B cell (primary cell): ENCODE measurements around the gene XPO1. TPM values are rescaled to one million over a fixed set of nuclear protein-coding genes. Genes with fewer than 3 reads are reported as not detected.

ENCODE experiments used
- ATAC-seq: fragments of 200-7000 bp; cut with Tn5 transposase; one replicate; pipeline ENCODE4 v1.10.0; 2021; ENCODE audit warnings: low read depth, mild to moderate bottlenecking, moderate number of reproducible peaks, moderate library complexity
- CTCF ChIA-PET: fragments of 350-600 bp; sonication (Branson Sonifier 250); formaldehyde crosslinking; loops from one replicate; lab custom pipeline; 2021; ENCODE audit warnings: antibody characterized with exemption, inconsistent platforms; lab: Charles Lee
- POLR2A ChIA-PET: fragments of 350-600 bp; sonication (Branson Sonifier 250); formaldehyde crosslinking; loops from one replicate; lab custom pipeline; 2021; ENCODE audit warnings: antibody characterized with exemption; lab: Charles Lee
- DNase-seq: peaks from one replicate; pipeline ENCODE4 v3.0.0; 2013
- H2AFZ ChIP-seq: 2 replicates; pipeline ENCODE4 v1.6.1; 2012; ENCODE audit warnings: mild to moderate bottlenecking, low read depth, low read length; ENCODE audit not compliant: insufficient read depth, poor library complexity, severe bottlenecking
- H3K27ac ChIP-seq, 2 donors: 1 replicate in 1 of 2; 2 replicates in 1 of 2; pipeline ENCODE4 v1.5.1; 2012 to 2013; ENCODE audit warnings: low read length in 2 of 2, mild to moderate bottlenecking in 2 of 2, moderate library complexity in 1 of 2
- H3K27me3 ChIP-seq, 4 experiments: fragments of 200-600 bp in 1 of 4; sonication (generic) in 1 of 4; replicated peaks in 1 of 4; 1 replicate in 2 of 4; 2 replicates in 2 of 4; pipeline versions ENCODE4 v1.6.1 to v1.7.0; 2013 to 2016; ENCODE audit warnings: low read length in 3 of 4, mild to moderate bottlenecking in 2 of 4, mixed read lengths in 1 of 4, moderate library complexity in 1 of 4; ENCODE audit not compliant: insufficient read depth in 4 of 4, control insufficient read depth in 3 of 4; ENCODE audit errors: control extremely low read depth in 1 of 4
- H3K36me3 ChIP-seq, 2 experiments: replicated peaks in 1 of 2; 1 replicate in 1 of 2; 2 replicates in 1 of 2; pipeline versions ENCODE4 v1.6.1 to v1.7.1; 2013; ENCODE audit warnings: low read length in 1 of 2; ENCODE audit not compliant: insufficient read depth in 2 of 2, control insufficient read depth in 1 of 2; ENCODE audit errors: control extremely low read depth in 1 of 2, extremely low read depth in 1 of 2
- H3K4me1 ChIP-seq, 2 donors: fragments of 200-600 bp in 1 of 2; sonication (generic) in 1 of 2; 1 replicate in 1 of 2; 2 replicates in 1 of 2; pipeline versions ENCODE4 v1.5.1 to v1.6.1; 2013 to 2017; ENCODE audit warnings: low read length in 2 of 2; ENCODE audit not compliant: control insufficient read depth in 2 of 2, insufficient read depth in 2 of 2
- H3K4me2 ChIP-seq: replicated peaks from 2 replicates; pipeline ENCODE3; 2012; ENCODE audit warnings: mild to moderate bottlenecking, low read depth, low read length; ENCODE audit not compliant: poor library complexity, severe bottlenecking
- H3K4me3 ChIP-seq, 5 experiments: fragments of 200-600 bp in 1 of 5; sonication (generic) in 1 of 5; 1 replicate in 3 of 5; 2 replicates in 2 of 5; pipeline versions ENCODE4 v1.5.1 to v1.7.0; 2011 to 2016; ENCODE audit warnings: low read length in 4 of 5, mild to moderate bottlenecking in 4 of 5, low read depth in 2 of 5, control low read depth in 1 of 5, moderate library complexity in 1 of 5; ENCODE audit not compliant: insufficient read depth in 1 of 5; ENCODE audit errors: control extremely low read depth in 1 of 5, extremely low read depth in 1 of 5
- H3K79me2 ChIP-seq: fragments of 200-600 bp; sonication (generic); one replicate; pipeline ENCODE4 v1.6.0; 2016; ENCODE audit warnings: low read length; ENCODE audit not compliant: control insufficient read depth, insufficient read depth
- H3K9ac ChIP-seq: fragments of 200-600 bp; sonication (generic); 2 replicates; pipeline ENCODE4 v1.6.1; 2017; ENCODE audit warnings: mild to moderate bottlenecking, low read length, moderate library complexity
- H3K9me3 ChIP-seq, 3 donors: one replicate each; pipeline versions ENCODE4 v1.6.1 to v1.7.1; 2013; ENCODE audit warnings: low read length in 2 of 3; ENCODE audit not compliant: control insufficient read depth in 2 of 3, insufficient read depth in 1 of 3; ENCODE audit errors: control extremely low read depth in 1 of 3
- H4K20me1 ChIP-seq: 2 replicates; pipeline ENCODE4 v1.6.0; 2012; ENCODE audit warnings: mild to moderate bottlenecking, low read length; ENCODE audit not compliant: insufficient read depth, control insufficient read depth, poor library complexity, severe bottlenecking
- H3K27ac Mint-ChIP-seq: one replicate; pipeline ENCODE4 v1.8.0; 2021; ENCODE audit warnings: mixed read lengths
- H3K27me3 Mint-ChIP-seq: one replicate; pipeline ENCODE4 v1.8.0; 2021; ENCODE audit warnings: mixed read lengths
- H3K4me1 Mint-ChIP-seq: one replicate; pipeline ENCODE4 v1.8.0; 2021; ENCODE audit warnings: mixed read lengths
- H3K4me3 Mint-ChIP-seq: one replicate; pipeline ENCODE4 v1.8.0; 2021; ENCODE audit warnings: mixed read lengths
- H3K9me3 Mint-ChIP-seq: one replicate; pipeline ENCODE4 v1.8.0; 2022; ENCODE audit warnings: mixed read lengths; ENCODE audit not compliant: insufficient read depth
- EZH2 ChIP-seq: IDR thresholded peaks from 2 replicates; pipeline ENCODE4 v1.6.1; 2012; ENCODE audit warnings: borderline replicate concordance, low read depth, mild to moderate bottlenecking, moderate library complexity, low read length; ENCODE audit not compliant: insufficient read depth, poor library complexity, severe bottlenecking
- WGBS: methylation state at CpG from one replicate; pipeline ENCODE4 v1.1.5; 2013; ENCODE audit warnings: missing lambda C conversion rate; ENCODE audit not compliant: insufficient coverage; 5-methylcytosine and 5-hydroxymethylcytosine counted together
- intact Hi-C: fragments of 100-400 bp; cut with micrococcal nuclease; formaldehyde crosslinking; loops from one replicate; pipeline ENCODE4 v1.10.0; 2022
- polyA plus RNA-seq: library from polyadenylated mRNA; depleted of rRNA; stranded (reverse); fragments of >200 nt; gene quantifications from 2 replicates; pipeline ENCODE4 v1.2.3, GENCODE V29; 2012
- total RNA-seq, 2 donors: library from RNA; stranded (reverse); fragments of 120-200 nt in 1 of 2; gene quantifications; 1 replicate in 1 of 2; 2 replicates in 1 of 2; pipeline versions ENCODE4 v1.2.3 to v1.2.4, GENCODE V29; 2013 to 2022
- TF ChIP-seq, protein P1 (sequence below): fragments of 200-600 bp; IDR thresholded peaks from one replicate; pipeline ENCODE4 v1.8.0; 2022; ENCODE audit warnings: antibody characterized with exemption, mild to moderate bottlenecking

The XPO1 gene
- total and polyA plus RNA-seq, 2 donors (not counting 1 experiment from before 2014, with no cell fraction given) = 43.8 to 208 TPM

DNA sequence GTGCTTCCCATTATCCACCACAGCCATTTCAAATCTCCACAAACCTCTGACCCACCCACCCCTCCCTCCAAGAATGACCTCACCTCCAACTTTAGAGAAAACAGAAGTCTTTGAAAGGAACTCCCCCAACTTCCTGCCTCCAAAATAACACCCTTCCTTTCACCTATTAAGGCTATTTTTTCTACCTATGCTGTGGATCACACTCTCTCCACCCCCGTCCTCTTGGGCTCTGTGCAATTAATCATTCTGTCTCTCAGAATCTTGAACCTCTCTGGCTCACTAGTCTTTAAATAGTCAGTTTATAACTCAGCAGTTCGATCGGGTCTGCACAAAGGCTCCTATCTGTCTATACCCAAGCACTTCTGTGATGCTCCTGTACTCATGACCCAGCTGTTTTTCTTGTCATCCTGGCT lies 37.3 kb upstream of the XPO1 start:
- no peak overlapping the region for H3K27ac ChIP-seq
- no peaks in the 10 kb centered on the region for H4K20me1 ChIP-seq
- no peak overlapping the region for H3K4me3 ChIP-seq
- ChIA-PET CTCF (no interaction called here), POLR2A (no interaction called here)
- no peak overlapping the region for H3K9ac ChIP-seq
- H3K4me2 ChIP-seq = peak overlapping the region; percentile 9
- no peak overlapping the region for H3K27ac Mint-ChIP-seq
- no peaks in the 10 kb centered on the region for H3K27me3 ChIP-seq
- peak overlapping the region; percentile 58 for H2AFZ ChIP-seq
- peaks cover 5% of the 10 kb centered on the region for H3K4me1 Mint-ChIP-seq
- TF ChIP-seq, protein P1, sequence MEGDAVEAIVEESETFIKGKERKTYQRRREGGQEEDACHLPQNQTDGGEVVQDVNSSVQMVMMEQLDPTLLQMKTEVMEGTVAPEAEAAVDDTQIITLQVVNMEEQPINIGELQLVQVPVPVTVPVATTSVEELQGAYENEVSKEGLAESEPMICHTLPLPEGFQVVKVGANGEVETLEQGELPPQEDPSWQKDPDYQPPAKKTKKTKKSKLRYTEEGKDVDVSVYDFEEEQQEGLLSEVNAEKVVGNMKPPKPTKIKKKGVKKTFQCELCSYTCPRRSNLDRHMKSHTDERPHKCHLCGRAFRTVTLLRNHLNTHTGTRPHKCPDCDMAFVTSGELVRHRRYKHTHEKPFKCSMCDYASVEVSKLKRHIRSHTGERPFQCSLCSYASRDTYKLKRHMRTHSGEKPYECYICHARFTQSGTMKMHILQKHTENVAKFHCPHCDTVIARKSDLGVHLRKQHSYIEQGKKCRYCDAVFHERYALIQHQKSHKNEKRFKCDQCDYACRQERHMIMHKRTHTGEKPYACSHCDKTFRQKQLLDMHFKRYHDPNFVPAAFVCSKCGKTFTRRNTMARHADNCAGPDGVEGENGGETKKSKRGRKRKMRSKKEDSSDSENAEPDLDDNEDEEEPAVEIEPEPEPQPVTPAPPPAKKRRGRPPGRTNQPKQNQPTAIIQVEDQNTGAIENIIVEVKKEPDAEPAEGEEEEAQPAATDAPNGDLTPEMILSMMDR = no peak
- no peak for TF ChIP-seq EZH2
- no peak for DNase-seq
- H3K36me3 ChIP-seq = no peaks in the 10 kb centered on the region
- peaks cover 0 to 4% (median 0%) of the 10 kb centered on the region in 3 donors for H3K9me3 ChIP-seq
- peaks cover 4 to 6% of the 10 kb centered on the region in 2 donors for H3K4me1 ChIP-seq
- H3K9me3 Mint-ChIP-seq = no peaks in the 10 kb centered on the region
- no peak for ATAC-seq
- WGBS = 0% methylated on average over 1 of the region's 3 CpGs
- no peaks in the 10 kb centered on the region for H3K79me2 ChIP-seq
- no peak overlapping the region for H3K4me3 Mint-ChIP-seq
- peaks cover 2% of the 10 kb centered on the region for H3K27me3 Mint-ChIP-seq
- intact Hi-C loops = no loop called here

- H2AFZ ChIP-seq = no peak overlapping the region
- H3K9ac ChIP-seq = no peak overlapping the region
- ChIA-PET CTCF (no interaction called here), POLR2A (no interaction called here)
- intact Hi-C loops = no loop called here
- ATAC-seq = no peak
- no peak overlapping the region for H3K4me3 Mint-ChIP-seq
- H3K27me3 Mint-ChIP-seq = peaks cover 6% of the 10 kb centered on the region
- no peaks in the 10 kb centered on the region for H3K9me3 ChIP-seq
- H3K4me1 Mint-ChIP-seq = no peaks in the 10 kb centered on the region
- no peak overlapping the region for H3K4me3 ChIP-seq
- H3K4me1 ChIP-seq = no peaks in the 10 kb centered on the region
- H3K27me3 ChIP-seq = no peaks in the 10 kb centered on the region
- no peak for DNase-seq
- H3K9me3 Mint-ChIP-seq = no peaks in the 10 kb centered on the region
- no peak overlapping the region for H3K27ac Mint-ChIP-seq
- H3K4me2 ChIP-seq = no peak overlapping the region
- 100% methylated on average over 5 of the region's 7 CpGs for WGBS
- no peaks in the 10 kb centered on the region for H3K79me2 ChIP-seq
- no peaks in the 10 kb centered on the region for H4K20me1 ChIP-seq
- H3K27ac ChIP-seq = no peak overlapping the region
- no peaks in the 10 kb centered on the region for H3K36me3 ChIP-seq
- TF ChIP-seq, protein P1 = no peak
- TF ChIP-seq EZH2 = no peak
These were observed 28.4 kb upstream of the XPO1 start for GRCh38 chr2:61566566-61566965.
